Measurements from ENCODE around the gene SIX4. TPM values are rescaled to one million over a fixed set of nuclear protein-coding genes. Genes with fewer than 3 reads are reported as not detected.
A peak's percentile ranks its signal among the peaks of the same experiment; 100 is the strongest.
"Not testable (repeated sequence)": the region's sequence is repeated elsewhere in the genome, so short reads cannot be mapped to it uniquely, and the experiment has no call there.

Gene SIX4
- total RNA-seq, 1 donor from 2014 or later: 4.7 TPM

DNA sequence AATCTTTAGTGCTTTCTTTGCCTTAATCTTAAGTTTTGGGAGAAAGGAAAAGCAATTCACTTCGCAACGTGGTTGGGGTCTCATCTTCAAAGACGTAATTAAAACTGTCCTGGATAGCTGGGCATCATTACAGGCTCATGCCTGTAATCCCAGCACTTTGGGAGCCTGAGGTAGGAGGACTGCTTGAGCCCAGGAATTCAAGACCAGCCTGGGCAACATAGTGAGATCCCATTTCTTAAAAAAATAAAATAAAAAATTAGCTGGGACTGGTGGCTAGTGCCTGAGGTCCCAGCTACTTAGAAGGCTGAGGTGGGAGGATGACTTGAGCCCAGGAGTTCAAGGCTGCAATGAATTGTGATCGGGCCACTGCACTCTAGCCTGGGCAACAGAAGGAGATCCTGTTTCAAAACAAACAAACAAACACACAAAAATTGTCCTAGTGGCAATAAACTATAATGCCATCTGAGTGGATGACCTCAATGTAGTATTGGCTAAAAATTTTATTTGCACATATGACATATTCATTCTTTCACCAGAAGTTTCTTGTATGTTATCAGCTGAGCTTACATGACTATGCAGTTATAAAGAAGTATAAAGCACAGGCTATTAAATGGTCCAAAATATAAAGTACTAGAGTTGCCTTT lies 8.8 kb upstream of the SIX4 start:
- no peaks in the 10 kb centered on the region for H3K27me3 ChIP-seq (ENCODE audit: control insufficient read depth, insufficient read depth, low read length)
- no peak for FAIRE-seq
- DNase-seq (ENCODE audit: low read depth): no peak
- TF ChIP-seq, protein P1, sequence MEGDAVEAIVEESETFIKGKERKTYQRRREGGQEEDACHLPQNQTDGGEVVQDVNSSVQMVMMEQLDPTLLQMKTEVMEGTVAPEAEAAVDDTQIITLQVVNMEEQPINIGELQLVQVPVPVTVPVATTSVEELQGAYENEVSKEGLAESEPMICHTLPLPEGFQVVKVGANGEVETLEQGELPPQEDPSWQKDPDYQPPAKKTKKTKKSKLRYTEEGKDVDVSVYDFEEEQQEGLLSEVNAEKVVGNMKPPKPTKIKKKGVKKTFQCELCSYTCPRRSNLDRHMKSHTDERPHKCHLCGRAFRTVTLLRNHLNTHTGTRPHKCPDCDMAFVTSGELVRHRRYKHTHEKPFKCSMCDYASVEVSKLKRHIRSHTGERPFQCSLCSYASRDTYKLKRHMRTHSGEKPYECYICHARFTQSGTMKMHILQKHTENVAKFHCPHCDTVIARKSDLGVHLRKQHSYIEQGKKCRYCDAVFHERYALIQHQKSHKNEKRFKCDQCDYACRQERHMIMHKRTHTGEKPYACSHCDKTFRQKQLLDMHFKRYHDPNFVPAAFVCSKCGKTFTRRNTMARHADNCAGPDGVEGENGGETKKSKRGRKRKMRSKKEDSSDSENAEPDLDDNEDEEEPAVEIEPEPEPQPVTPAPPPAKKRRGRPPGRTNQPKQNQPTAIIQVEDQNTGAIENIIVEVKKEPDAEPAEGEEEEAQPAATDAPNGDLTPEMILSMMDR (IDR thresholded peaks at IDR 0.05; ENCODE audit: insufficient read depth, low read length, severe bottlenecking): no peak
- H3K36me3 ChIP-seq (ENCODE audit: control insufficient read depth, insufficient read depth, low read length): no peaks in the 10 kb centered on the region
- H3K4me3 ChIP-seq (ENCODE audit: low read depth, low read length): no peak overlapping the region

DNA sequence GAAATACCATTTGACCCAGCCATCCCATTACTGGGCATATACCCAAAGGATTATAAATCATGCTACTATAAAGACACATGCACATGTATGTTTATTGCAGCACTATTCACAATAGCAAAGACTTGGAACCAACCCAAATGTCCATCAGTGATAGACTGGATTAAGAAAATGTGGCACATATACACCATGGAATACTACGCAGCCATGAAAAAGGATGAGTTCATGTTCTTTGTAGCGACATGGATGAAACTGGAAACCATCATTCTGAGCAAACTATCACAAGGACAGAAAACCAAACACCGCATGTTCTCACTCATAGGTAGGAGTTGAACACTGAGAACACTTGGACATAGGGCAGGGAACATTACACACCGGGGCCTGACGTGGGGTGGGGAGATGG lies 7.1 kb upstream of the SIX4 start:
- not testable (repeated sequence) for DNase-seq (ENCODE audit: low read depth); H3K36me3 ChIP-seq (ENCODE audit: control insufficient read depth, insufficient read depth, low read length); FAIRE-seq; H3K27me3 ChIP-seq (ENCODE audit: control insufficient read depth, insufficient read depth, low read length); H3K4me3 ChIP-seq (ENCODE audit: low read depth, low read length)

DNA sequence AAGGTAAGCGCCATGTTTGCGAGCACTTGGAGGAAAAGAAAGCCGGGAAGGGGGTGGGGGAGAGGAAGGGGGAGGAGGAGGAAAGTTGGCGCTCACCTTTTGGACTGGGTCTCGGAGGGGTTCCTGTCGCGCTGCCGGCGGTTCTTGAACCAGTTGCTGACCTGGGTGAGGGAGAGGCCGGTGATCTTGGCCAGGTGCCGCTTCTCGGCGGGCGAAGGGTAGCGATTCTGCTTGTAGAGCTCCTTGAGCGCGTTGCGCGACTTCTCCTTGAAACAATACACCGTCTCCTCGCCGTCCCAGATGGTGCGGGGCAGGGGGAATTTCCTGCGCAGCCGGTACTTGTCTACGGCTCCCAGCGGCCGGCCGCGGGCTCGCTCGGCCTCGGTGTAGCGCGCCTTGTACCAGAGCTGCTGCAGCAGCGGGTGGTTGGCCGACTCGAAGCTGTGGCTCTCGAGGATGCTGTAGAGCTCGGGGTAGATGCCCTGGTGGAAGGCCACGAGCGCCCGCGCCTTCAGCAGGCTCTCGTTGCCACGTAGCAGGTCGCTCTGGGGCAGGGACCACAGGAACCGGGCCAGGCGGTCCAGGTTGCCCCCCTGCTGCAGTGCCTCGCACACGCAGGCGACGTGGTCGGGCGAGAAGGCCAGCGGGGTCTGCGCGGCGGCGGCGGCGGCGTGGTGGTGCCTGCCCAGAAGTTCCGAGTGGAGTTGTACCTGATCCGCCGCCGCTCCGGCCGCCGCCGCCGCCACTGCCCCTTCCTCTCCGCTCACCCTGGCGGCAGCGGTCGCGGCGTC lies 840 bp downstream of the SIX4 start:
- TF ChIP-seq, protein P1 (IDR thresholded peaks at IDR 0.05; ENCODE audit: insufficient read depth, low read length, severe bottlenecking): no peak
- peaks cover 4% of the 10 kb centered on the region for H3K36me3 ChIP-seq (ENCODE audit: control insufficient read depth, insufficient read depth, low read length)
- FAIRE-seq: no peak
- H3K27me3 ChIP-seq (ENCODE audit: control insufficient read depth, insufficient read depth, low read length): no peaks in the 10 kb centered on the region
- peak; percentile 33 for DNase-seq (ENCODE audit: low read depth)
- H3K4me3 ChIP-seq (ENCODE audit: low read depth, low read length): peak overlapping the region; percentile 74

DNA sequence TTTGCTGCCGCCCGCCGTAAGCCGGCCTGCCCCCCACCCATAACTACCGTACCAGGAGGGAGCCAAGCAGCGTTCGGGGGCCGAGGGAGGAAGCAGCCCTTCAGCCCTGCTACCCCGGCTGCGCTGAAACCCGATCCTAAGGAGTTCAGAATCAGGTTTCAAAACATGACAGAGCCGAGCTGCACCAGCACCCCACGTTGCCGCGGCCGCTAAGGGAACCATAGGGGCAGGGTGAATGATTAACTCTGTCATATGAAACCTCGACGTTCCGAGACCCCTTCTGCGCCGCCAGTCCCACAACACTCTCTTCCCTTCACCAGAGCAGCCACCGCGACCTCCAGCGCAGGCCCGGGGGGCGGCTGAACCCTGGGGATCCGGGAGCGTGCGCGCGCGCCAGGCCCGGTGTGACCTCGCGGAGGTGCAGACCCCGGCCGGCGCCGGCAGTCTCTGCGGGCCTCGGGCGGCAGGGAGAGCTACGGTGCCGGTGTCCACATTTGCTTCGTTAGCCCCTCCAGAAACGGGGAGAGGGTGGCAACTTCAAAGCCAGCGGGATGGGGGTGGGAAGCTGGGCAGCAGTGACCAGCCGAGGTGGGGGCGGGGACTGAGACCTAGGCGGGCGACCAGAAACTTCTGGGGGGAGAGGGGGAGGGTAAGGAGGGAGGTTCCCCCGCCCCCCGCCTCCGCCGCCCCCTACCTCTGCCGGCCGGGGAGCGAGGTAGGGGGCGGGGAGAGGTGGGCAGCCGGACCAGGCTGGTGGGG lies 1.6 kb downstream of the SIX4 start:
- Histone ChIP-seq H3K4me3 (ENCODE audit: low read depth, low read length) (peak overlapping the region; percentile 74), H3K27me3 (ENCODE audit: control insufficient read depth, insufficient read depth, low read length) (no peaks in the 10 kb centered on the region), H3K36me3 (ENCODE audit: control insufficient read depth, insufficient read depth, low read length) (peaks cover 4% of the 10 kb centered on the region)
- FAIRE-seq (no peak), DNase-seq (ENCODE audit: low read depth) (peak; percentile 35)
- TF ChIP-seq, protein P1 (IDR thresholded peaks at IDR 0.05; ENCODE audit: insufficient read depth, low read length, severe bottlenecking): no peak

DNA sequence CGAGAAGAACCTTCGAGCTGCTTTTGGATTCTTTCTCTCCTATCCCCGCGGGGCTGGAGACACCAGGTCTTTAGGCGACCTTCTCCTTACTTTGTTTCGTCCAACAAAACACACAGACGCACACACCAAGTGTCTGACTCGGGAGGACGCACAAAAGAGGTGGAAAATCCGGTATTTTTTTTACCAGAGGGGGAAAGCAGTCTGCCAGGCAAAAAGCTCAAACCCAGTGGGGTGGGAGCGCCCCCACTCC lies 2.1 kb downstream of the SIX4 start:
- FAIRE-seq (no peak), DNase-seq (ENCODE audit: low read depth) (no peak)
- Histone ChIP-seq H3K27me3 (ENCODE audit: control insufficient read depth, insufficient read depth, low read length) (no peaks in the 10 kb centered on the region), H3K4me3 (ENCODE audit: low read depth, low read length) (peak overlapping the region; percentile 74), H3K36me3 (ENCODE audit: control insufficient read depth, insufficient read depth, low read length) (peaks cover 4% of the 10 kb centered on the region)
- TF ChIP-seq, protein P1 (IDR thresholded peaks at IDR 0.05; ENCODE audit: insufficient read depth, low read length, severe bottlenecking): no peak
